HepG2 (cell line): ENCODE data around the gene ACSL3. TPM values are rescaled to one million over a fixed set of nuclear protein-coding genes. Genes with fewer than 3 reads are reported as not detected.

Source experiments
- ATF7-NPFF ChIP-seq: sonication (generic); formaldehyde crosslinking; IDR thresholded peaks from 2 replicates; pipeline ENCODE4 v1.8.1; 2023; ENCODE audit warnings: mild to moderate bottlenecking, low read depth, missing genetic modification reagents, moderate library complexity
- CBX2 ChIP-seq, 2 experiments: fragments of 200-600 bp in 1 of 2; sonication (generic); formaldehyde crosslinking in 1 of 2; IDR thresholded peaks; 2 replicates each; pipeline versions ENCODE4 v1.7.0 to v1.8.1; 2018 to 2022; ENCODE audit warnings: low read depth in 2 of 2, low read length in 1 of 2, mild to moderate bottlenecking in 1 of 2, missing genetic modification reagents in 1 of 2
- FIP1L1 ChIP-seq: fragments of 200-400 bp; formaldehyde crosslinking; IDR thresholded peaks from 2 replicates; pipeline ENCODE4 v1.6.1; 2018; ENCODE audit warnings: low read depth, mild to moderate bottlenecking, low read length, moderate library complexity, borderline replicate concordance; ENCODE audit not compliant: insufficient read depth
- HNF1A ChIP-seq, 2 experiments: sonication (generic) in 1 of 2; formaldehyde crosslinking in 1 of 2; IDR thresholded peaks; 2 replicates each; pipeline versions ENCODE4 v1.4.0 to v1.6.1; 2016 to 2020; ENCODE audit warnings: borderline replicate concordance in 1 of 2, low read depth in 1 of 2, mild to moderate bottlenecking in 1 of 2, missing genetic modification reagents in 1 of 2
- HOXD1 ChIP-seq: sonication (generic); formaldehyde crosslinking; IDR thresholded peaks from 2 replicates; pipeline ENCODE4 v1.5.0; 2020; ENCODE audit warnings: missing genetic modification reagents
- PAWR ChIP-seq: sonication (generic); formaldehyde crosslinking; IDR thresholded peaks from 2 replicates; pipeline ENCODE4 v1.4.0; 2020; ENCODE audit warnings: missing genetic modification reagents, mild to moderate bottlenecking, borderline replicate concordance
- PAX8 ChIP-seq: sonication (generic); formaldehyde crosslinking; IDR thresholded peaks from 2 replicates; pipeline ENCODE4 v1.8.0; 2022; ENCODE audit warnings: mild to moderate bottlenecking, missing genetic modification reagents, borderline replicate concordance
- TAF1 ChIP-seq: sonication (generic); formaldehyde crosslinking; IDR thresholded peaks from 2 replicates; pipeline ENCODE4 v1.4.0; 2020; ENCODE audit warnings: missing genetic modification reagents
- TBP ChIP-seq: sonication (generic); formaldehyde crosslinking; IDR thresholded peaks from 2 replicates; pipeline ENCODE4 v1.5.0; 2020; ENCODE audit warnings: missing genetic modification reagents
- ZBTB20 ChIP-seq: sonication (generic); formaldehyde crosslinking; IDR thresholded peaks from 2 replicates; pipeline ENCODE4 v1.8.1; 2023; ENCODE audit warnings: missing genetic modification reagents, low read depth, mild to moderate bottlenecking, borderline replicate concordance
- ZFP41 ChIP-seq: sonication (generic); formaldehyde crosslinking; IDR thresholded peaks from 2 replicates; pipeline ENCODE4 v1.4.0; 2020; ENCODE audit warnings: mild to moderate bottlenecking, missing genetic modification reagents, borderline replicate concordance
- ZMYM3 ChIP-seq: sonication (generic); formaldehyde crosslinking; IDR thresholded peaks from 2 replicates; pipeline ENCODE4 v1.5.1; 2020; ENCODE audit warnings: mild to moderate bottlenecking, missing genetic modification reagents
- ZNF552 ChIP-seq: sonication (generic); formaldehyde crosslinking; IDR thresholded peaks from 2 replicates; pipeline ENCODE4 v1.9.0; 2022; ENCODE audit warnings: missing genetic modification reagents, mild to moderate bottlenecking, borderline replicate concordance
- ZNF691 ChIP-seq: sonication (generic); formaldehyde crosslinking; IDR thresholded peaks from 2 replicates; pipeline ENCODE4 v1.4.0; 2020; ENCODE audit warnings: missing genetic modification reagents, low read depth, mild to moderate bottlenecking, borderline replicate concordance
- polyA plus RNA-seq, 8 experiments: library from polyadenylated mRNA; depleted of rRNA in 3 of 8; stranded (reverse) in 7 of 8; unstranded in 1 of 8; fragments of >200 nt; fragmentation: Illumina TruSeq in 4 of 8; extraction: Trizol in 4 of 8; gene quantifications; 2 replicates each; pipeline versions ENCODE4 v1.2.1 to v1.2.3, GENCODE V29; 2011 to 2016; ENCODE audit warnings: low read depth in 4 of 8, missing spikeins in 1 of 8, mixed read lengths in 1 of 8; ENCODE audit not compliant: insufficient read depth in 1 of 8
- total RNA-seq, 5 experiments: library from RNA; depleted of rRNA; stranded (reverse); fragments of >200 nt; fragmentation: Illumina TruSeq; extraction: Trizol; gene quantifications; 2 replicates each; pipeline ENCODE4 v1.2.3, GENCODE V29; 2016; ENCODE audit warnings: low read depth in 1 of 5
- TF ChIP-seq, protein P1 (sequence below): sonication (generic); formaldehyde crosslinking; IDR thresholded peaks from 2 replicates; pipeline ENCODE4 v1.5.0; 2020; ENCODE audit warnings: missing genetic modification reagents, mild to moderate bottlenecking, borderline replicate concordance
- TF ChIP-seq, protein P2 (sequence below): sonication (generic); formaldehyde crosslinking; IDR thresholded peaks from 2 replicates; pipeline ENCODE4 v1.4.0; 2020; ENCODE audit warnings: low read depth, mild to moderate bottlenecking, missing genetic modification reagents
- TF ChIP-seq, protein P3 (sequence below): sonication (generic); formaldehyde crosslinking; IDR thresholded peaks from 2 replicates; pipeline ENCODE4 v1.5.1; 2020; ENCODE audit warnings: mild to moderate bottlenecking, moderate library complexity, missing genetic modification reagents

The ACSL3 gene
- total and polyA plus RNA-seq, 2 of the 13 experiments (the other 11 are each of a cell fraction or from before 2014, with no cell fraction given), result 305 to 365 TPM

GRCh38 chr2:222907790-222908441, 47.1 kb downstream of the ACSL3 start (continued):
- TF ChIP-seq PAWR, result no peak
- no peak for TF ChIP-seq HOXD1 (CRISPR knock-in tag)
- TF ChIP-seq TAF1, result no peak
- TF ChIP-seq ZMYM3, result 0 out of 2 replicates have a peak, but pooled peaks have one; percentile 12
- no peak for TF ChIP-seq TBP
- TF ChIP-seq HNF1A (IDR thresholded peaks at IDR 0.05; ENCODE audit: low read depth), result no peak
- TF ChIP-seq HNF1A (CRISPR knock-in tag; IDR thresholded peaks at IDR 0.05; ENCODE audit: borderline replicate concordance), result no peak
- TF ChIP-seq FIP1L1, result no peak
- TF ChIP-seq ZNF552, result no peak
- TF ChIP-seq ATF7-NPFF (CRISPR knock-in tag), result no peak
- TF ChIP-seq, protein P1, sequence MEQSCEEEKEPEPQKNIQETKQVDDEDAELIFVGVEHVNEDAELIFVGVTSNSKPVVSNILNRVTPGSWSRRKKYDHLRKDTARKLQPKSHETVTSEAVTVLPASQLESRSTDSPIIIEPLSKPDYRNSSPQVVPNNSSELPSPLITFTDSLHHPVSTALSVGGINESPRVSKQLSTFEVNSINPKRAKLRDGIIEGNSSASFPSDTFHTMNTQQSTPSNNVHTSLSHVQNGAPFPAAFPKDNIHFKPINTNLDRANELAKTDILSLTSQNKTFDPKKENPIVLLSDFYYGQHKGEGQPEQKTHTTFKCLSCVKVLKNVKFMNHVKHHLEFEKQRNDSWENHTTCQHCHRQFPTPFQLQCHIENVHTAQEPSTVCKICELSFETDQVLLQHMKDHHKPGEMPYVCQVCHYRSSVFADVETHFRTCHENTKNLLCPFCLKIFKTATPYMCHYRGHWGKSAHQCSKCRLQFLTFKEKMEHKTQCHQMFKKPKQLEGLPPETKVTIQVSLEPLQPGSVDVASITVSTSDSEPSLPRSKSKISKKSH (CRISPR knock-in tag), result no peak
- TF ChIP-seq ZNF691 (CRISPR knock-in tag), result no peak
- TF ChIP-seq CBX2 (IDR thresholded peaks at IDR 0.05; ENCODE audit: low read depth, low read length), result no peak
- no peak for TF ChIP-seq CBX2 (CRISPR knock-in tag; IDR thresholded peaks at IDR 0.05; ENCODE audit: low read depth)
- no peak for TF ChIP-seq ZBTB20
- TF ChIP-seq, protein P2, sequence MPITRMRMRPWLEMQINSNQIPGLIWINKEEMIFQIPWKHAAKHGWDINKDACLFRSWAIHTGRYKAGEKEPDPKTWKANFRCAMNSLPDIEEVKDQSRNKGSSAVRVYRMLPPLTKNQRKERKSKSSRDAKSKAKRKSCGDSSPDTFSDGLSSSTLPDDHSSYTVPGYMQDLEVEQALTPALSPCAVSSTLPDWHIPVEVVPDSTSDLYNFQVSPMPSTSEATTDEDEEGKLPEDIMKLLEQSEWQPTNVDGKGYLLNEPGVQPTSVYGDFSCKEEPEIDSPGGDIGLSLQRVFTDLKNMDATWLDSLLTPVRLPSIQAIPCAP, result no peak
- TF ChIP-seq, protein P3, sequence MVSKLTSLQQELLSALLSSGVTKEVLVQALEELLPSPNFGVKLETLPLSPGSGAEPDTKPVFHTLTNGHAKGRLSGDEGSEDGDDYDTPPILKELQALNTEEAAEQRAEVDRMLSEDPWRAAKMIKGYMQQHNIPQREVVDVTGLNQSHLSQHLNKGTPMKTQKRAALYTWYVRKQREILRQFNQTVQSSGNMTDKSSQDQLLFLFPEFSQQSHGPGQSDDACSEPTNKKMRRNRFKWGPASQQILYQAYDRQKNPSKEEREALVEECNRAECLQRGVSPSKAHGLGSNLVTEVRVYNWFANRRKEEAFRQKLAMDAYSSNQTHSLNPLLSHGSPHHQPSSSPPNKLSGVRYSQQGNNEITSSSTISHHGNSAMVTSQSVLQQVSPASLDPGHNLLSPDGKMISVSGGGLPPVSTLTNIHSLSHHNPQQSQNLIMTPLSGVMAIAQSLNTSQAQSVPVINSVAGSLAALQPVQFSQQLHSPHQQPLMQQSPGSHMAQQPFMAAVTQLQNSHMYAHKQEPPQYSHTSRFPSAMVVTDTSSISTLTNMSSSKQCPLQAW (CRISPR knock-in tag), result no peak
- no peak for TF ChIP-seq ZFP41 (CRISPR knock-in tag)
- no peak for TF ChIP-seq PAX8
